ENCODE results near the gene TMEM154.

DNA sequence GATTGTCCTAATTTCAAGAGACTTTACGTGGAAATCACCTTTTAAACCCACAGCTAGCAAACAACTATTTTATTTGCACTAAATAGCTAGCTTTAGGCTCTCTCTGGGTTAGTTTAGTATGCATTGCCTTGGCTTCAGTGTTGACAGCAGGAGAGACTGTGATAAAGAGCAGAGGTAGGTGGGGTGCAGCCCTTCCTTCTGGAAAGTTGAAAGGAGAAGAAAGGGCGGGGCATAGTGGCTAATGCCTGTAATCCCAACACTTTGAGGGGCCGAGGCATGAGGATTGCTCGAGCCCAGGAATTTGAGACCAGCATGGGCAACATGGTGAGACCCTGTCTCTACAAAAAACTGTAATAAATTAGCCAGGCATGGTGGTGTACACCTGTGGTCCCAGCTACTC, 29.0 kb upstream of the TMEM154 start:
- TF ChIP-seq CBFB (IDR thresholded peaks at IDR 0.05; ENCODE audit: low read depth): no peak
- no peak for TF ChIP-seq HDAC2 (IDR thresholded peaks at IDR 0.05)
- TF ChIP-seq, protein P1, sequence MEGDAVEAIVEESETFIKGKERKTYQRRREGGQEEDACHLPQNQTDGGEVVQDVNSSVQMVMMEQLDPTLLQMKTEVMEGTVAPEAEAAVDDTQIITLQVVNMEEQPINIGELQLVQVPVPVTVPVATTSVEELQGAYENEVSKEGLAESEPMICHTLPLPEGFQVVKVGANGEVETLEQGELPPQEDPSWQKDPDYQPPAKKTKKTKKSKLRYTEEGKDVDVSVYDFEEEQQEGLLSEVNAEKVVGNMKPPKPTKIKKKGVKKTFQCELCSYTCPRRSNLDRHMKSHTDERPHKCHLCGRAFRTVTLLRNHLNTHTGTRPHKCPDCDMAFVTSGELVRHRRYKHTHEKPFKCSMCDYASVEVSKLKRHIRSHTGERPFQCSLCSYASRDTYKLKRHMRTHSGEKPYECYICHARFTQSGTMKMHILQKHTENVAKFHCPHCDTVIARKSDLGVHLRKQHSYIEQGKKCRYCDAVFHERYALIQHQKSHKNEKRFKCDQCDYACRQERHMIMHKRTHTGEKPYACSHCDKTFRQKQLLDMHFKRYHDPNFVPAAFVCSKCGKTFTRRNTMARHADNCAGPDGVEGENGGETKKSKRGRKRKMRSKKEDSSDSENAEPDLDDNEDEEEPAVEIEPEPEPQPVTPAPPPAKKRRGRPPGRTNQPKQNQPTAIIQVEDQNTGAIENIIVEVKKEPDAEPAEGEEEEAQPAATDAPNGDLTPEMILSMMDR (IDR thresholded peaks at IDR 0.05 in 2 of 3, conservative IDR thresholded peaks at IDR 0.05 in 1 of 3; ENCODE audit: control insufficient read depth in 2 of 3, extremely low read depth in 1 of 3, insufficient read depth in 1 of 3, low read depth in 3 of 3, low read length in 3 of 3): no peak
- TF ChIP-seq ZBTB33 (IDR thresholded peaks at IDR 0.05): no peak
- TF ChIP-seq SUZ12 (IDR thresholded peaks at IDR 0.05; ENCODE audit: unreplicated experiment): no peak
- no peak for TF ChIP-seq CBX3 (IDR thresholded peaks at IDR 0.05; ENCODE audit: borderline replicate concordance, low read depth)
- no peak for TF ChIP-seq NFYB (IDR thresholded peaks at IDR 0.05; ENCODE audit: insufficient read depth, low read depth, low read length)
